Keratinocyte (primary cell): Measurements from ENCODE around the gene AAMP.

Experiments
- EZH2 ChIP-seq: IDR thresholded peaks from one replicate; pipeline ENCODE4 v1.6.1; 2012; ENCODE audit warnings: inconsistent platforms, mild to moderate bottlenecking, low read length, moderate library complexity
- TF ChIP-seq, protein P1 (sequence below), 3 experiments: IDR thresholded peaks in 1 of 3; conservative IDR thresholded peaks in 1 of 3; optimal IDR thresholded peaks in 1 of 3; 2 replicates in 2 of 3; 3 replicates in 1 of 3; pipeline versions ENCODE3 to v1.5.1; 2011; ENCODE audit warnings: low read length in 3 of 3, mild to moderate bottlenecking in 3 of 3, moderate library complexity in 2 of 3, control low read depth in 1 of 3, inconsistent platforms in 1 of 3; ENCODE audit not compliant: insufficient read depth in 2 of 3; ENCODE audit errors: extremely low read depth in 1 of 3

DNA sequence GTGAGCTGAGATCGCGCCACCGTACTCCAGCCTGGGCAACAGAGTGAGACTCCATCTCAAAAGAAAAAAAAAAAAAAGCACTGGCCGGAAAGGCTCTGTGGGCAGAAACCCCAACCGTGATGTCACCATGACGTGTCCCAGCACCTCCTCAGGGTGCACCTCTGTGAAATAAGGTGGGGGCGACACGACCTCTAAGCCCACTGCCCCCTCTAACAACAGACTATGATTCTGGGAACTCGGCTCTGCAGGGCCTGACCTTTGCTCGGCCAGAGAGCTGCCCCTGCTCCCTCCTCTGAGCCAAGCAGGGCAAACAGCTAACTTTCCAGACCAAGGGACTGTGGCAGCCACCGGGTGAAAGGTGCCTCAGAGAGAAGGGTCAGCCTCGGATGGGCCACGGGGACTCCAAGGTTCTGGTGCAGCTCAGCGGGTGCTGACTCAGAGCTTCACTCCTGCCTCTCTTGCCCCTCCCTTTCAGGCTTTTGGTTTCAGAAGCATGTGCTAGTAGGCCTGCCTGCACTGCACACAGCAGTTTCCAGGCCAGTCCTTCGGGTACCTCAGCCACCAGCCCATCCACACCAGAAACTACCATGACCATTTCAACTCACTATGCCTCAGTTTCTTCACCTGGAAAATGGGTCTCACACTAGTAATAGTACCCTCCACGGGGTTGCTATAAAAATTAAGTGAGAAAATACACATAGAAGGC, 14.3 kb upstream of the AAMP start:
- TF ChIP-seq, protein P1, sequence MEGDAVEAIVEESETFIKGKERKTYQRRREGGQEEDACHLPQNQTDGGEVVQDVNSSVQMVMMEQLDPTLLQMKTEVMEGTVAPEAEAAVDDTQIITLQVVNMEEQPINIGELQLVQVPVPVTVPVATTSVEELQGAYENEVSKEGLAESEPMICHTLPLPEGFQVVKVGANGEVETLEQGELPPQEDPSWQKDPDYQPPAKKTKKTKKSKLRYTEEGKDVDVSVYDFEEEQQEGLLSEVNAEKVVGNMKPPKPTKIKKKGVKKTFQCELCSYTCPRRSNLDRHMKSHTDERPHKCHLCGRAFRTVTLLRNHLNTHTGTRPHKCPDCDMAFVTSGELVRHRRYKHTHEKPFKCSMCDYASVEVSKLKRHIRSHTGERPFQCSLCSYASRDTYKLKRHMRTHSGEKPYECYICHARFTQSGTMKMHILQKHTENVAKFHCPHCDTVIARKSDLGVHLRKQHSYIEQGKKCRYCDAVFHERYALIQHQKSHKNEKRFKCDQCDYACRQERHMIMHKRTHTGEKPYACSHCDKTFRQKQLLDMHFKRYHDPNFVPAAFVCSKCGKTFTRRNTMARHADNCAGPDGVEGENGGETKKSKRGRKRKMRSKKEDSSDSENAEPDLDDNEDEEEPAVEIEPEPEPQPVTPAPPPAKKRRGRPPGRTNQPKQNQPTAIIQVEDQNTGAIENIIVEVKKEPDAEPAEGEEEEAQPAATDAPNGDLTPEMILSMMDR (optimal IDR thresholded peaks at IDR 0.05 in 1 of 3, IDR thresholded peaks at IDR 0.05 in 1 of 3, conservative IDR thresholded peaks at IDR 0.05 in 1 of 3; ENCODE audit: extremely low read depth in 1 of 3, insufficient read depth in 2 of 3, low read length in 3 of 3): no peak
- TF ChIP-seq EZH2: no peak
